ENCODE data around the gene COL20A1. TPM values are rescaled to one million over a fixed set of nuclear protein-coding genes. Genes with fewer than 3 reads are reported as not detected.
A peak's percentile ranks its signal among the peaks of the same experiment; 100 is the strongest.

COL20A1 gene
- total and polyA plus RNA-seq, 2 of the 13 experiments (the other 11 are each of a cell fraction or from before 2014, with no cell fraction given) = not detected

GRCh38 chr20:63290677-63291472 is 2.1 kb upstream of the COL20A1 start (continued):
- TF ChIP-seq, protein P1, sequence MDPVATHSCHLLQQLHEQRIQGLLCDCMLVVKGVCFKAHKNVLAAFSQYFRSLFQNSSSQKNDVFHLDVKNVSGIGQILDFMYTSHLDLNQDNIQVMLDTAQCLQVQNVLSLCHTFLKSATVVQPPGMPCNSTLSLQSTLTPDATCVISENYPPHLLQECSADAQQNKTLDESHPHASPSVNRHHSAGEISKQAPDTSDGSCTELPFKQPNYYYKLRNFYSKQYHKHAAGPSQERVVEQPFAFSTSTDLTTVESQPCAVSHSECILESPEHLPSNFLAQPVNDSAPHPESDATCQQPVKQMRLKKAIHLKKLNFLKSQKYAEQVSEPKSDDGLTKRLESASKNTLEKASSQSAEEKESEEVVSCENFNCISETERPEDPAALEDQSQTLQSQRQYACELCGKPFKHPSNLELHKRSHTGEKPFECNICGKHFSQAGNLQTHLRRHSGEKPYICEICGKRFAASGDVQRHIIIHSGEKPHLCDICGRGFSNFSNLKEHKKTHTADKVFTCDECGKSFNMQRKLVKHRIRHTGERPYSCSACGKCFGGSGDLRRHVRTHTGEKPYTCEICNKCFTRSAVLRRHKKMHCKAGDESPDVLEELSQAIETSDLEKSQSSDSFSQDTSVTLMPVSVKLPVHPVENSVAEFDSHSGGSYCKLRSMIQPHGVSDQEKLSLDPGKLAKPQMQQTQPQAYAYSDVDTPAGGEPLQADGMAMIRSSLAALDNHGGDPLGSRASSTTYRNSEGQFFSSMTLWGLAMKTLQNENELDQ (CRISPR knock-in tag; IDR thresholded peaks at IDR 0.05; ENCODE audit: borderline replicate concordance) = no peak
- no peak for TF ChIP-seq HNRNPK (IDR thresholded peaks at IDR 0.05; ENCODE audit: low read depth, low read length, poor library complexity, severe bottlenecking)
- TF ChIP-seq ZNF207 (IDR thresholded peaks at IDR 0.05; ENCODE audit: borderline replicate concordance) = no peak
- TF ChIP-seq SATB2 (CRISPR knock-in tag; IDR thresholded peaks at IDR 0.05) = no peak
- 0 out of 2 replicates have a peak, but pooled peaks have one; percentile 43 for TF ChIP-seq ZNF142 (CRISPR knock-in tag; IDR thresholded peaks at IDR 0.05)
- TF ChIP-seq, protein P2, sequence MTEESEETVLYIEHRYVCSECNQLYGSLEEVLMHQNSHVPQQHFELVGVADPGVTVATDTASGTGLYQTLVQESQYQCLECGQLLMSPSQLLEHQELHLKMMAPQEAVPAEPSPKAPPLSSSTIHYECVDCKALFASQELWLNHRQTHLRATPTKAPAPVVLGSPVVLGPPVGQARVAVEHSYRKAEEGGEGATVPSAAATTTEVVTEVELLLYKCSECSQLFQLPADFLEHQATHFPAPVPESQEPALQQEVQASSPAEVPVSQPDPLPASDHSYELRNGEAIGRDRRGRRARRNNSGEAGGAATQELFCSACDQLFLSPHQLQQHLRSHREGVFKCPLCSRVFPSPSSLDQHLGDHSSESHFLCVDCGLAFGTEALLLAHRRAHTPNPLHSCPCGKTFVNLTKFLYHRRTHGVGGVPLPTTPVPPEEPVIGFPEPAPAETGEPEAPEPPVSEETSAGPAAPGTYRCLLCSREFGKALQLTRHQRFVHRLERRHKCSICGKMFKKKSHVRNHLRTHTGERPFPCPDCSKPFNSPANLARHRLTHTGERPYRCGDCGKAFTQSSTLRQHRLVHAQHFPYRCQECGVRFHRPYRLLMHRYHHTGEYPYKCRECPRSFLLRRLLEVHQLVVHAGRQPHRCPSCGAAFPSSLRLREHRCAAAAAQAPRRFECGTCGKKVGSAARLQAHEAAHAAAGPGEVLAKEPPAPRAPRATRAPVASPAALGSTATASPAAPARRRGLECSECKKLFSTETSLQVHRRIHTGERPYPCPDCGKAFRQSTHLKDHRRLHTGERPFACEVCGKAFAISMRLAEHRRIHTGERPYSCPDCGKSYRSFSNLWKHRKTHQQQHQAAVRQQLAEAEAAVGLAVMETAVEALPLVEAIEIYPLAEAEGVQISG (CRISPR knock-in tag; IDR thresholded peaks at IDR 0.05) = no peak
- TF ChIP-seq ZNF333 (CRISPR knock-in tag; IDR thresholded peaks at IDR 0.05; ENCODE audit: borderline replicate concordance) = 0 out of 2 replicates have a peak, but pooled peaks have one; percentile 18
- TF ChIP-seq BRCA1 (CRISPR knock-in tag; IDR thresholded peaks at IDR 0.05) = peak; percentile 80; the same call in 1 of the 2 replicates
- no peak for TF ChIP-seq RARG (CRISPR knock-in tag; IDR thresholded peaks at IDR 0.05; ENCODE audit: low read depth)
- peak; percentile 43; the same call in 1 of the 2 replicates for TF ChIP-seq MTERF4 (CRISPR knock-in tag; IDR thresholded peaks at IDR 0.05)
- TF ChIP-seq KAT2B (IDR thresholded peaks at IDR 0.05; ENCODE audit: borderline replicate concordance, low read depth, low read length) = no peak
- TF ChIP-seq TBX3 (IDR thresholded peaks at IDR 0.05; ENCODE audit: borderline replicate concordance) = no peak; the same call in 1 of the 2 replicates
- 0 out of 2 replicates have a peak, but pooled peaks have one; percentile 60 for TF ChIP-seq ZNF180 (CRISPR knock-in tag; IDR thresholded peaks at IDR 0.05; ENCODE audit: borderline replicate concordance, low read depth)
- 0 out of 2 replicates have a peak, but pooled peaks have one; percentile 85 for TF ChIP-seq ZNF713 (CRISPR knock-in tag; IDR thresholded peaks at IDR 0.05)
- no peak for TF ChIP-seq ZBTB38 (CRISPR knock-in tag; IDR thresholded peaks at IDR 0.05)
- TF ChIP-seq HMG20B (CRISPR knock-in tag; conservative IDR thresholded peaks at IDR 0.05) = no peak
